MM.1S (cell line): ENCODE data around the gene TM4SF5.

Experiments used
- DNase-seq: peaks from one replicate; pipeline ENCODE4 v3.0.0-alpha.2; 2015
- H2AFZ ChIP-seq: fragments of 300-600 bp; sonication (generic); 2 replicates; pipeline ENCODE4 v1.6.0; 2016; ENCODE audit warnings: antibody characterized with exemption, low read length
- H3F3A ChIP-seq: fragments of 300-600 bp; sonication (generic); 2 replicates; pipeline ENCODE4 v1.6.1; 2016; ENCODE audit warnings: mild to moderate bottlenecking, antibody characterized with exemption, low read length, moderate library complexity, mixed read lengths; ENCODE audit not compliant: insufficient read depth
- H3K27ac ChIP-seq: fragments of 300-600 bp; sonication (generic); 2 replicates; pipeline ENCODE4 v1.5.1; 2016; ENCODE audit warnings: mild to moderate bottlenecking, low read length
- H3K27me3 ChIP-seq: fragments of 300-600 bp; sonication (generic); replicated peaks from 2 replicates; pipeline ENCODE4 v1.6.0; 2016; ENCODE audit warnings: low read length; ENCODE audit not compliant: insufficient read depth
- H3K36me3 ChIP-seq: fragments of 300-600 bp; sonication (generic); replicated peaks from 2 replicates; pipeline ENCODE4 v1.6.1; 2016; ENCODE audit warnings: mild to moderate bottlenecking, low read length, mixed read lengths; ENCODE audit not compliant: insufficient read depth
- H3K4me1 ChIP-seq: fragments of 300-600 bp; sonication (generic); 2 replicates; pipeline ENCODE4 v1.6.1; 2016; ENCODE audit warnings: low read length, mixed read lengths
- H3K4me2 ChIP-seq: fragments of 300-600 bp; sonication (generic); 2 replicates; pipeline ENCODE4 v1.6.0; 2016; ENCODE audit warnings: low read depth, low read length
- H3K4me3 ChIP-seq: fragments of 300-600 bp; sonication (generic); 2 replicates; pipeline ENCODE4 v1.5.1; 2016; ENCODE audit warnings: low read length, mixed read lengths
- H3K79me2 ChIP-seq: fragments of 300-600 bp; sonication (generic); 2 replicates; pipeline ENCODE4 v1.6.1; 2016; ENCODE audit warnings: mixed run types, low read length, mixed read lengths
- H3K9ac ChIP-seq: fragments of 300-600 bp; sonication (generic); 2 replicates; pipeline ENCODE4 v1.6.1; 2016; ENCODE audit warnings: low read length, mixed read lengths
- H3K9me2 ChIP-seq: fragments of 300-600 bp; sonication (generic); replicated peaks from 2 replicates; pipeline ENCODE4 v1.6.1; 2016; ENCODE audit warnings: mild to moderate bottlenecking, low read length, mixed read lengths; ENCODE audit not compliant: insufficient read depth
- H3K9me3 ChIP-seq: fragments of 300-600 bp; sonication (generic); replicated peaks from 2 replicates; pipeline ENCODE4 v1.6.1; 2016; ENCODE audit warnings: mild to moderate bottlenecking, low read length, mixed read lengths; ENCODE audit not compliant: insufficient read depth
- H4K20me1 ChIP-seq: fragments of 300-600 bp; sonication (generic); 2 replicates; pipeline ENCODE4 v1.6.1; 2016; ENCODE audit warnings: mild to moderate bottlenecking, low read length, moderate library complexity, mixed read lengths; ENCODE audit not compliant: insufficient read depth
- EZH2 ChIP-seq: fragments of 300-600 bp; sonication (generic); optimal IDR thresholded peaks from 2 replicates; pipeline ENCODE3; 2017; ENCODE audit warnings: low read depth, mild to moderate bottlenecking, antibody characterized with exemption, low read length, mixed read lengths
- EZH2phosphoT487 ChIP-seq: fragments of 300-600 bp; sonication (generic); IDR thresholded peaks from 2 replicates; pipeline ENCODE4 v1.6.1; 2018; ENCODE audit warnings: antibody characterized with exemption, low read length
- TF ChIP-seq, protein P1 (sequence below): fragments of 300-600 bp; sonication (generic); IDR thresholded peaks from 2 replicates; pipeline ENCODE4 v1.5.1; 2016; ENCODE audit warnings: antibody characterized with exemption, low read length, mixed read lengths

TM4SF5 gene

DNA sequence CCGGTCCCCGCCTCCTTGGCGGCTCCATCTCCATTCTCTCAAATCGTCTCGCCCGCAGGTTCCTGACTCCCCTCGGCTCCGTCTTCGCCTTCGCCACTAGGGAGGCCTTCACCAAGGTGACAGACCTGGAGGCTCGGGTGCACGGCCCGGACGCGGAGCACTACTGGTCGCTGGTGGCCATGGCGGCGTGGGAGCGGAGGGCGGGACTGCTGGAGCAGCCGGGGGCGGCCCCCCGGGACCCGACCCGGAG lies 17.9 kb downstream of the TM4SF5 start:
- H2AFZ ChIP-seq = peak overlapping the region; percentile 93
- H4K20me1 ChIP-seq = no peaks in the 10 kb centered on the region
- no peaks in the 10 kb centered on the region for H3F3A ChIP-seq
- no peaks in the 10 kb centered on the region for H3K9me3 ChIP-seq
- H3K4me3 ChIP-seq = peak overlapping the region; percentile 74
- no peak for DNase-seq
- H3K27me3 ChIP-seq = peaks cover 33% of the 10 kb centered on the region
- no peaks in the 10 kb centered on the region for H3K36me3 ChIP-seq
- no peaks in the 10 kb centered on the region for H3K9me2 ChIP-seq
- H3K79me2 ChIP-seq = no peaks in the 10 kb centered on the region
- TF ChIP-seq EZH2phosphoT487 = no peak
- TF ChIP-seq, protein P1, sequence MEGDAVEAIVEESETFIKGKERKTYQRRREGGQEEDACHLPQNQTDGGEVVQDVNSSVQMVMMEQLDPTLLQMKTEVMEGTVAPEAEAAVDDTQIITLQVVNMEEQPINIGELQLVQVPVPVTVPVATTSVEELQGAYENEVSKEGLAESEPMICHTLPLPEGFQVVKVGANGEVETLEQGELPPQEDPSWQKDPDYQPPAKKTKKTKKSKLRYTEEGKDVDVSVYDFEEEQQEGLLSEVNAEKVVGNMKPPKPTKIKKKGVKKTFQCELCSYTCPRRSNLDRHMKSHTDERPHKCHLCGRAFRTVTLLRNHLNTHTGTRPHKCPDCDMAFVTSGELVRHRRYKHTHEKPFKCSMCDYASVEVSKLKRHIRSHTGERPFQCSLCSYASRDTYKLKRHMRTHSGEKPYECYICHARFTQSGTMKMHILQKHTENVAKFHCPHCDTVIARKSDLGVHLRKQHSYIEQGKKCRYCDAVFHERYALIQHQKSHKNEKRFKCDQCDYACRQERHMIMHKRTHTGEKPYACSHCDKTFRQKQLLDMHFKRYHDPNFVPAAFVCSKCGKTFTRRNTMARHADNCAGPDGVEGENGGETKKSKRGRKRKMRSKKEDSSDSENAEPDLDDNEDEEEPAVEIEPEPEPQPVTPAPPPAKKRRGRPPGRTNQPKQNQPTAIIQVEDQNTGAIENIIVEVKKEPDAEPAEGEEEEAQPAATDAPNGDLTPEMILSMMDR = no peak
- no peak for TF ChIP-seq EZH2
- H3K4me2 ChIP-seq = peak overlapping the region; percentile 91
- H3K27ac ChIP-seq = peak overlapping the region; percentile 71; the same call in 1 of the 2 replicates
- peaks cover 3% of the 10 kb centered on the region for H3K4me1 ChIP-seq
- H3K9ac ChIP-seq = peak overlapping the region; percentile 73

DNA sequence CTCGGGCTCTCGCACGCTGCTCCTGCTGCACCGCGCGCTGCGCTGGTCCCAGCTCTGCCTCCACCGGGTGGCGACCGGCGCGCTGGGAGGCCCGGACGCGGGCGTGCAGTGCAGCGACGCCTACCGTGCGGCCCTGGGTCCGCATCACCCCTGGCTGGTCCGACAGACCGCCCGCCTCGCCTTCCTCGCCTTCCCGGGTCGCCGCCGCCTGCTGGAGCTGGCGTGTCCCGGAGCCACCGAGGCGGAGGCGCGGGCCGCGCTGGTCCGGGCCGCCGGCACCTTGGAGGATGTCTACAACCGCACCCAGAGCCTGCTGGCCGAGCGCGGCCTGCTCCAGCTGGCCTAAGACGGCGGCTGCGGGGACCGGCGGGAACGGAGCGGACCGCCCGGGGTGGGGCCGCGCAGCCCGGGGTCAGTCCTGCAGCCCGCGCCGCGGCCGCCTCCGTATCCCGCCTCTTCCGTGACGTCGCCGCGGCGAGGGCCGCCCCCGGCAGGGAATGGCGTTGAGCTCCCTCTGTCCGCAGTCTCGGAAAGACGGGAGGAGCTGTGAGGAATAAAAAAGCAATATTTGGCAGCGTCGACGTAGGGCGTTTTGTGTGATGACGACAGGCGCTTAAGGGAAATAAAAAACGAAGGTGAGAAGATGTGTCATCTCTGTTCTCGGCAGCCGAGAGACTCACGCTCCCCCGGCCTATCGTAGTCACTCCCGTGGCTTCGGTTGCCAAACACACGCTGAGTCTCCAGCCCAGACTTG lies 18.4 kb downstream of the TM4SF5 start:
- Histone ChIP-seq H3K4me2 (peak overlapping the region; percentile 91), H3K27me3 (peaks cover 29% of the 10 kb centered on the region), H4K20me1 (no peaks in the 10 kb centered on the region), H2AFZ (peak overlapping the region; percentile 93), H3K4me1 (peaks cover 3% of the 10 kb centered on the region), H3K4me3 (peak overlapping the region; percentile 74), H3F3A (no peaks in the 10 kb centered on the region), H3K9ac (peak overlapping the region; percentile 73), H3K79me2 (no peaks in the 10 kb centered on the region), H3K9me3 (no peaks in the 10 kb centered on the region), H3K27ac (peak overlapping the region; percentile 71), H3K9me2 (no peaks in the 10 kb centered on the region), H3K36me3 (no peaks in the 10 kb centered on the region)
- TF ChIP-seq, protein P1 = peak; percentile 73
- TF ChIP-seq EZH2phosphoT487 = no peak
- no peak for TF ChIP-seq EZH2
- peak; percentile 85 for DNase-seq

DNA sequence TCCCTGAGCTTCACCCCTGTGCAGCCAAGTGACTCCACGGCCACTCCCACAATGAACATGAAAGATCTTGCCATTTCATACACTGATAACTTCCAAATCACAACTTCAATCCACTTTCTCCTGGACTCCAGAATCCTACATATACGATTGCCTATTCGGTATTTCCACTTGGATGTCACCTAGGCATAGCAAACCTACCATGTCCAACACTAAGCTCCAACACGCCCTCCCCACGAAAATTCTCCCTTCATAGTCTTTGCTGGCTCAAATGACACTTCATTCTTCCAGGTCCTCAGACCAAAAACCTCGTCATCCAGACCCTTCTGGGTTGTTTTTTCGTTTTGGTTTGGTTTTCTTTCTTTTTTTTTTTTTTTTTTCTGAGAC lies 19.0 kb downstream of the TM4SF5 start:
- H3K9me3 ChIP-seq = no peaks in the 10 kb centered on the region
- no peaks in the 10 kb centered on the region for H4K20me1 ChIP-seq
- peak overlapping the region; percentile 90 for H2AFZ ChIP-seq
- peak overlapping the region; percentile 73; the same call in 1 of the 2 replicates for H3K9ac ChIP-seq
- peak overlapping the region; percentile 91 for H3K4me2 ChIP-seq
- DNase-seq = no peak
- H3K36me3 ChIP-seq = no peaks in the 10 kb centered on the region
- H3K79me2 ChIP-seq = no peaks in the 10 kb centered on the region
- H3K27me3 ChIP-seq = peaks cover 23% of the 10 kb centered on the region
- no peaks in the 10 kb centered on the region for H3F3A ChIP-seq
- no peak for TF ChIP-seq EZH2phosphoT487
- TF ChIP-seq, protein P1 = no peak
- no peak for TF ChIP-seq EZH2
- H3K4me1 ChIP-seq = peaks cover 3% of the 10 kb centered on the region
- peak overlapping the region; percentile 74 for H3K4me3 ChIP-seq
- H3K9me2 ChIP-seq = no peaks in the 10 kb centered on the region
- H3K27ac ChIP-seq = peak overlapping the region; percentile 71; the same call in 1 of the 2 replicates
